RPMI7951 (cell line): ENCODE data around the gene CIROP. TPM values are rescaled to one million over a fixed set of nuclear protein-coding genes. Genes with fewer than 3 reads are reported as not detected.

Source experiments
- DNase-seq: peaks from one replicate; pipeline ENCODE4 v3.0.0-alpha.2; 2012; ENCODE audit warnings: low read depth
- total RNA-seq: library from RNA; depleted of rRNA; stranded (reverse); fragments of >200 nt; shearing (Covaris generic); gene quantifications from 2 replicates; pipeline ENCODE4 v1.2.3, GENCODE V29; 2014

CIROP gene
- total RNA-seq, 1 experiment from 2014 or later, result not detected

- DNase-seq, result no peak
These were observed 26.7 kb upstream of the CIROP start for GRCh38 chr14:23131482-23131881.

- no peak for DNase-seq
These were observed 26.1 kb upstream of the CIROP start for GRCh38 chr14:23130871-23131270.

- DNase-seq, result no peak
These were observed 25.0 kb upstream of the CIROP start for GRCh38 chr14:23129759-23130316.

- no peak for DNase-seq
These were observed 24.4 kb upstream of the CIROP start for GRCh38 chr14:23128969-23129758.

GRCh38 chr14:23127861-23128260 lies 23.1 kb upstream of the CIROP start:
- no peak for DNase-seq

- no peak for DNase-seq
These were observed 21.9 kb upstream of the CIROP start for GRCh38 chr14:23126548-23127278.

- DNase-seq, result no peak
These were observed 21.2 kb upstream of the CIROP start for GRCh38 chr14:23125933-23126524.

GRCh38 chr14:23125011-23125410 lies 20.2 kb upstream of the CIROP start:
- no peak for DNase-seq

GRCh38 chr14:23124337-23124954 lies 19.7 kb upstream of the CIROP start:
- no peak for DNase-seq

- peak; percentile 26 for DNase-seq
These were observed 18.6 kb upstream of the CIROP start for GRCh38 chr14:23123419-23123818.

- no peak for DNase-seq
These were observed 17.3 kb upstream of the CIROP start for GRCh38 chr14:23122086-23122485.

- peak; percentile 14 for DNase-seq
These were observed 16.6 kb upstream of the CIROP start for GRCh38 chr14:23121361-23121771.

GRCh38 chr14:23120541-23121251 lies 15.9 kb upstream of the CIROP start:
- DNase-seq, result peak; percentile 70

- no peak for DNase-seq
These were observed 14.9 kb upstream of the CIROP start for GRCh38 chr14:23119363-23120327.

GRCh38 chr14:23118506-23119362 lies 13.9 kb upstream of the CIROP start, which contains the start of gene CEBPE:
TSS of gene CEBPE (minus strand) at chr14:23119255. CDS start at chr14:23119091, 164 bp downstream.
- DNase-seq, result no peak

- no peak for DNase-seq
These were observed 12.7 kb upstream of the CIROP start for GRCh38 chr14:23117371-23118020.

GRCh38 chr14:23115918-23116317 lies 11.1 kb upstream of the CIROP start:
- DNase-seq, result no peak

- peak; percentile 92 for DNase-seq
These were observed 10.4 kb upstream of the CIROP start for GRCh38 chr14:23115039-23115731.
